ENCODE data around the gene MRPS2. TPM values are rescaled to one million over a fixed set of nuclear protein-coding genes. Genes with fewer than 3 reads are reported as not detected.

Gene MRPS2
- total and polyA plus RNA-seq, 2 experiments from 2014 or later: 83.2 to 116 TPM

GRCh38 chr9:135509458-135509857 lies 9.0 kb downstream of the MRPS2 start:
- Histone ChIP-seq H2AFZ (no peak overlapping the region), H3K4me2 (no peak overlapping the region), H3K27ac (ENCODE audit: low read depth) (no peak overlapping the region), H3K4me3 (no peak overlapping the region), H3K36me3 (ENCODE audit: insufficient read depth) (0 out of 2 replicates have a peak, but pooled peaks cover under 1% of the 10 kb centered on the region), H3F3A (replicated peaks; ENCODE audit: low read depth) (no peaks in the 10 kb centered on the region), H3K4me1 (ENCODE audit: insufficient read depth) (no peaks in the 10 kb centered on the region), H3K79me2 (replicated peaks; ENCODE audit: insufficient read depth) (no peaks in the 10 kb centered on the region), H4K20me1 (replicated peaks; ENCODE audit: insufficient read depth) (no peaks in the 10 kb centered on the region), H3K27me3 (ENCODE audit: insufficient read depth) (no peaks in the 10 kb centered on the region), H3K9me2 (ENCODE audit: insufficient read depth) (no peaks in the 10 kb centered on the region)
- no peak overlapping the region for H3K27ac Mint-ChIP-seq
- H3K4me3 Mint-ChIP-seq: no peak overlapping the region
- peaks cover 8% of the 10 kb centered on the region for H3K36me3 Mint-ChIP-seq (ENCODE audit: low read depth)
- ATAC-seq (no peak), DNase-seq (ENCODE audit: low spot score) (no peak)
- H3K4me1 Mint-ChIP-seq: peaks cover 4% of the 10 kb centered on the region; the same call in 2 of the 3 replicates
- TF ChIP-seq ZNF331 (CRISPR knock-in tag; IDR thresholded peaks at IDR 0.05; ENCODE audit: low read depth): no peak
- TF ChIP-seq, protein P1, sequence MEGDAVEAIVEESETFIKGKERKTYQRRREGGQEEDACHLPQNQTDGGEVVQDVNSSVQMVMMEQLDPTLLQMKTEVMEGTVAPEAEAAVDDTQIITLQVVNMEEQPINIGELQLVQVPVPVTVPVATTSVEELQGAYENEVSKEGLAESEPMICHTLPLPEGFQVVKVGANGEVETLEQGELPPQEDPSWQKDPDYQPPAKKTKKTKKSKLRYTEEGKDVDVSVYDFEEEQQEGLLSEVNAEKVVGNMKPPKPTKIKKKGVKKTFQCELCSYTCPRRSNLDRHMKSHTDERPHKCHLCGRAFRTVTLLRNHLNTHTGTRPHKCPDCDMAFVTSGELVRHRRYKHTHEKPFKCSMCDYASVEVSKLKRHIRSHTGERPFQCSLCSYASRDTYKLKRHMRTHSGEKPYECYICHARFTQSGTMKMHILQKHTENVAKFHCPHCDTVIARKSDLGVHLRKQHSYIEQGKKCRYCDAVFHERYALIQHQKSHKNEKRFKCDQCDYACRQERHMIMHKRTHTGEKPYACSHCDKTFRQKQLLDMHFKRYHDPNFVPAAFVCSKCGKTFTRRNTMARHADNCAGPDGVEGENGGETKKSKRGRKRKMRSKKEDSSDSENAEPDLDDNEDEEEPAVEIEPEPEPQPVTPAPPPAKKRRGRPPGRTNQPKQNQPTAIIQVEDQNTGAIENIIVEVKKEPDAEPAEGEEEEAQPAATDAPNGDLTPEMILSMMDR (conservative IDR thresholded peaks at IDR 0.05; ENCODE audit: low read depth in 2 of 2): no peak
- TF ChIP-seq ETS1 (IDR thresholded peaks at IDR 0.05): no peak
- TF ChIP-seq CREB1 (CRISPR knock-in tag; IDR thresholded peaks at IDR 0.05; ENCODE audit: low read depth): no peak
- no peak for TF ChIP-seq STAT1 (IDR thresholded peaks at IDR 0.05; ENCODE audit: unreplicated experiment)
- TF ChIP-seq POLR2AphosphoS5 (IDR thresholded peaks at IDR 0.05; ENCODE audit: low read depth): no peak
- TF ChIP-seq, protein P2, sequence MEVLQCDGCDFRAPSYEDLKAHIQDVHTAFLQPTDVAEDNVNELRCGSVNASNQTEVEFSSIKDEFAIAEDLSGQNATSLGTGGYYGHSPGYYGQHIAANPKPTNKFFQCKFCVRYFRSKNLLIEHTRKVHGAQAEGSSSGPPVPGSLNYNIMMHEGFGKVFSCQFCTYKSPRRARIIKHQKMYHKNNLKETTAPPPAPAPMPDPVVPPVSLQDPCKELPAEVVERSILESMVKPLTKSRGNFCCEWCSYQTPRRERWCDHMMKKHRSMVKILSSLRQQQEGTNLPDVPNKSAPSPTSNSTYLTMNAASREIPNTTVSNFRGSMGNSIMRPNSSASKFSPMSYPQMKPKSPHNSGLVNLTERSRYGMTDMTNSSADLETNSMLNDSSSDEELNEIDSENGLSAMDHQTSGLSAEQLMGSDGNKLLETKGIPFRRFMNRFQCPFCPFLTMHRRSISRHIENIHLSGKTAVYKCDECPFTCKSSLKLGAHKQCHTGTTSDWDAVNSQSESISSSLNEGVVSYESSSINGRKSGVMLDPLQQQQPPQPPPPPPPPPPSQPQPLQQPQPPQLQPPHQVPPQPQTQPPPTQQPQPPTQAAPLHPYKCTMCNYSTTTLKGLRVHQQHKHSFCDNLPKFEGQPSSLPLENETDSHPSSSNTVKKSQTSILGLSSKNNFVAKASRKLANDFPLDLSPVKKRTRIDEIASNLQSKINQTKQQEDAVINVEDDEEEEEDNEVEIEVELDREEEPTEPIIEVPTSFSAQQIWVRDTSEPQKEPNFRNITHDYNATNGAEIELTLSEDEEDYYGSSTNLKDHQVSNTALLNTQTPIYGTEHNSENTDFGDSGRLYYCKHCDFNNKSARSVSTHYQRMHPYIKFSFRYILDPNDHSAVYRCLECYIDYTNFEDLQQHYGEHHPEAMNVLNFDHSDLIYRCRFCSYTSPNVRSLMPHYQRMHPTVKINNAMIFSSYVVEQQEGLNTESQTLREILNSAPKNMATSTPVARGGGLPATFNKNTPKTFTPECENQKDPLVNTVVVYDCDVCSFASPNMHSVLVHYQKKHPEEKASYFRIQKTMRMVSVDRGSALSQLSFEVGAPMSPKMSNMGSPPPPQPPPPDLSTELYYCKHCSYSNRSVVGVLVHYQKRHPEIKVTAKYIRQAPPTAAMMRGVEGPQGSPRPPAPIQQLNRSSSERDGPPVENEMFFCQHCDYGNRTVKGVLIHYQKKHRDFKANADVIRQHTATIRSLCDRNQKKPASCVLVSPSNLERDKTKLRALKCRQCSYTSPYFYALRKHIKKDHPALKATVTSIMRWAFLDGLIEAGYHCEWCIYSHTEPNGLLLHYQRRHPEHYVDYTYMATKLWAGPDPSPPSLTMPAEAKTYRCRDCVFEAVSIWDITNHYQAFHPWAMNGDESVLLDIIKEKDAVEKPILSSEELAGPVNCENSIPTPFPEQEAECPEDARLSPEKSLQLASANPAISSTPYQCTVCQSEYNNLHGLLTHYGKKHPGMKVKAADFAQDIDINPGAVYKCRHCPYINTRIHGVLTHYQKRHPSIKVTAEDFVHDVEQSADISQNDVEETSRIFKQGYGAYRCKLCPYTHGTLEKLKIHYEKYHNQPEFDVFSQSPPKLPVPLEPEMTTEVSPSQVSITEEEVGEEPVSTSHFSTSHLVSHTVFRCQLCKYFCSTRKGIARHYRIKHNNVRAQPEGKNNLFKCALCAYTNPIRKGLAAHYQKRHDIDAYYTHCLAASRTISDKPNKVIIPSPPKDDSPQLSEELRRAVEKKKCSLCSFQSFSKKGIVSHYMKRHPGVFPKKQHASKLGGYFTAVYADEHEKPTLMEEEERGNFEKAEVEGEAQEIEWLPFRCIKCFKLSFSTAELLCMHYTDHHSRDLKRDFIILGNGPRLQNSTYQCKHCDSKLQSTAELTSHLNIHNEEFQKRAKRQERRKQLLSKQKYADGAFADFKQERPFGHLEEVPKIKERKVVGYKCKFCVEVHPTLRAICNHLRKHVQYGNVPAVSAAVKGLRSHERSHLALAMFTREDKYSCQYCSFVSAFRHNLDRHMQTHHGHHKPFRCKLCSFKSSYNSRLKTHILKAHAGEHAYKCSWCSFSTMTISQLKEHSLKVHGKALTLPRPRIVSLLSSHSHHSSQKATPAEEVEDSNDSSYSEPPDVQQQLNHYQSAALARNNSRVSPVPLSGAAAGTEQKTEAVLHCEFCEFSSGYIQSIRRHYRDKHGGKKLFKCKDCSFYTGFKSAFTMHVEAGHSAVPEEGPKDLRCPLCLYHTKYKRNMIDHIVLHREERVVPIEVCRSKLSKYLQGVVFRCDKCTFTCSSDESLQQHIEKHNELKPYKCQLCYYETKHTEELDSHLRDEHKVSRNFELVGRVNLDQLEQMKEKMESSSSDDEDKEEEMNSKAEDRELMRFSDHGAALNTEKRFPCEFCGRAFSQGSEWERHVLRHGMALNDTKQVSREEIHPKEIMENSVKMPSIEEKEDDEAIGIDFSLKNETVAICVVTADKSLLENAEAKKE (CRISPR knock-in tag; IDR thresholded peaks at IDR 0.05): no peak
- no peak for TF ChIP-seq NANOG (IDR thresholded peaks at IDR 0.05; ENCODE audit: borderline replicate concordance)
- TF ChIP-seq EZH2phosphoT487 (IDR thresholded peaks at IDR 0.05; ENCODE audit: unreplicated experiment): no peak
- no peak for TF ChIP-seq JUNB (IDR thresholded peaks at IDR 0.05; ENCODE audit: unreplicated experiment)
- TF ChIP-seq EZH2 (IDR thresholded peaks at IDR 0.05; ENCODE audit: low read depth, unreplicated experiment): no peak
- TF ChIP-seq, protein P3, sequence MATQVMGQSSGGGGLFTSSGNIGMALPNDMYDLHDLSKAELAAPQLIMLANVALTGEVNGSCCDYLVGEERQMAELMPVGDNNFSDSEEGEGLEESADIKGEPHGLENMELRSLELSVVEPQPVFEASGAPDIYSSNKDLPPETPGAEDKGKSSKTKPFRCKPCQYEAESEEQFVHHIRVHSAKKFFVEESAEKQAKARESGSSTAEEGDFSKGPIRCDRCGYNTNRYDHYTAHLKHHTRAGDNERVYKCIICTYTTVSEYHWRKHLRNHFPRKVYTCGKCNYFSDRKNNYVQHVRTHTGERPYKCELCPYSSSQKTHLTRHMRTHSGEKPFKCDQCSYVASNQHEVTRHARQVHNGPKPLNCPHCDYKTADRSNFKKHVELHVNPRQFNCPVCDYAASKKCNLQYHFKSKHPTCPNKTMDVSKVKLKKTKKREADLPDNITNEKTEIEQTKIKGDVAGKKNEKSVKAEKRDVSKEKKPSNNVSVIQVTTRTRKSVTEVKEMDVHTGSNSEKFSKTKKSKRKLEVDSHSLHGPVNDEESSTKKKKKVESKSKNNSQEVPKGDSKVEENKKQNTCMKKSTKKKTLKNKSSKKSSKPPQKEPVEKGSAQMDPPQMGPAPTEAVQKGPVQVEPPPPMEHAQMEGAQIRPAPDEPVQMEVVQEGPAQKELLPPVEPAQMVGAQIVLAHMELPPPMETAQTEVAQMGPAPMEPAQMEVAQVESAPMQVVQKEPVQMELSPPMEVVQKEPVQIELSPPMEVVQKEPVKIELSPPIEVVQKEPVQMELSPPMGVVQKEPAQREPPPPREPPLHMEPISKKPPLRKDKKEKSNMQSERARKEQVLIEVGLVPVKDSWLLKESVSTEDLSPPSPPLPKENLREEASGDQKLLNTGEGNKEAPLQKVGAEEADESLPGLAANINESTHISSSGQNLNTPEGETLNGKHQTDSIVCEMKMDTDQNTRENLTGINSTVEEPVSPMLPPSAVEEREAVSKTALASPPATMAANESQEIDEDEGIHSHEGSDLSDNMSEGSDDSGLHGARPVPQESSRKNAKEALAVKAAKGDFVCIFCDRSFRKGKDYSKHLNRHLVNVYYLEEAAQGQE (IDR thresholded peaks at IDR 0.05; ENCODE audit: unreplicated experiment): no peak
- TF ChIP-seq ZNF114 (CRISPR knock-in tag; IDR thresholded peaks at IDR 0.05): no peak
- H3K27me3 Mint-ChIP-seq (ENCODE audit: insufficient read depth, low read depth, poor library complexity): peaks cover 9% of the 10 kb centered on the region
- H3K9me3 Mint-ChIP-seq: no peaks in the 10 kb centered on the region; the same call in 2 of the 3 replicates
